HepG2 (cell line): ENCODE results near the gene CTNND2. TPM values are rescaled to one million over a fixed set of nuclear protein-coding genes. Genes with fewer than 3 reads are reported as not detected.

ENCODE experiments used
- ATRX ChIP-seq: sonication (generic); formaldehyde crosslinking; IDR thresholded peaks from 2 replicates; pipeline ENCODE4 v1.4.0; 2020; ENCODE audit warnings: missing genetic modification reagents, borderline replicate concordance
- ELF4 ChIP-seq: sonication (generic); formaldehyde crosslinking; IDR thresholded peaks from 2 replicates; pipeline ENCODE4 v1.5.0; 2020; ENCODE audit warnings: missing genetic modification reagents, mild to moderate bottlenecking, moderate library complexity, borderline replicate concordance
- FLYWCH1 ChIP-seq: sonication (generic); formaldehyde crosslinking; IDR thresholded peaks from 2 replicates; pipeline ENCODE4 v1.8.1; 2023; ENCODE audit warnings: mild to moderate bottlenecking, missing genetic modification reagents
- GPBP1L1 ChIP-seq: sonication (generic); formaldehyde crosslinking; IDR thresholded peaks from 2 replicates; pipeline ENCODE4 v1.5.0; 2020; ENCODE audit warnings: mild to moderate bottlenecking, missing genetic modification reagents
- HMGXB4 ChIP-seq, 2 experiments: sonication (generic) in 1 of 2; formaldehyde crosslinking in 1 of 2; IDR thresholded peaks; 2 replicates each; pipeline versions ENCODE4 v1.4.0 to v1.6.1; 2018 to 2020; ENCODE audit warnings: missing genetic modification reagents in 2 of 2, borderline replicate concordance in 1 of 2, low read depth in 1 of 2, mild to moderate bottlenecking in 1 of 2, missing biosample characterization in 1 of 2
- HOXA7 ChIP-seq: sonication (generic); formaldehyde crosslinking; IDR thresholded peaks from 2 replicates; pipeline ENCODE4 v1.8.1; 2022; ENCODE audit warnings: mild to moderate bottlenecking, missing genetic modification reagents, moderate library complexity
- IRF9 ChIP-seq: sonication (generic); formaldehyde crosslinking; IDR thresholded peaks from 2 replicates; pipeline ENCODE4 v1.8.0; 2022; ENCODE audit warnings: missing genetic modification reagents, mild to moderate bottlenecking, borderline replicate concordance
- MTA1 ChIP-seq: sonication (generic); formaldehyde crosslinking; IDR thresholded peaks from 2 replicates; pipeline ENCODE4 v1.4.0; 2020; ENCODE audit warnings: missing genetic modification reagents, mild to moderate bottlenecking, borderline replicate concordance
- MTF2 ChIP-seq: sonication (generic); formaldehyde crosslinking; IDR thresholded peaks from 2 replicates; pipeline ENCODE4 v1.5.0; 2020; ENCODE audit warnings: missing genetic modification reagents, borderline replicate concordance
- PHF20 ChIP-seq: sonication (generic); formaldehyde crosslinking; IDR thresholded peaks from 2 replicates; pipeline ENCODE4 v1.5.0; 2020; ENCODE audit warnings: mild to moderate bottlenecking, missing genetic modification reagents
- RBFOX2 ChIP-seq: fragments of 200-400 bp; formaldehyde crosslinking; IDR thresholded peaks from 2 replicates; pipeline ENCODE4 v1.6.1; 2017; ENCODE audit warnings: low read depth, mild to moderate bottlenecking, low read length
- RNF219 ChIP-seq: sonication (generic); formaldehyde crosslinking; IDR thresholded peaks from 2 replicates; pipeline ENCODE4 v1.5.0; 2020; ENCODE audit warnings: mild to moderate bottlenecking, missing genetic modification reagents
- TEAD2 ChIP-seq: sonication (generic); formaldehyde crosslinking; IDR thresholded peaks from 2 replicates; pipeline ENCODE4 v1.9.0; 2021; ENCODE audit warnings: missing genetic modification reagents
- ZNF10 ChIP-seq: sonication (generic); formaldehyde crosslinking; IDR thresholded peaks from 2 replicates; pipeline ENCODE4 v1.4.0; 2020; ENCODE audit warnings: mild to moderate bottlenecking, low read depth, missing genetic modification reagents, borderline replicate concordance
- ZNF230 ChIP-seq: sonication (generic); formaldehyde crosslinking; IDR thresholded peaks from 2 replicates; pipeline ENCODE4 v1.4.0; 2020; ENCODE audit warnings: mild to moderate bottlenecking, missing genetic modification reagents
- ZNF256 ChIP-seq: sonication (generic); formaldehyde crosslinking; conservative IDR thresholded peaks from 2 replicates; pipeline ENCODE4 v1.4.0; 2020; ENCODE audit warnings: missing genetic modification reagents
- ZNF354B ChIP-seq: sonication (generic); formaldehyde crosslinking; IDR thresholded peaks from 2 replicates; pipeline ENCODE4 v1.8.0; 2022; ENCODE audit warnings: mild to moderate bottlenecking, missing genetic modification reagents
- ZNF510 ChIP-seq: sonication (generic); formaldehyde crosslinking; IDR thresholded peaks from 2 replicates; pipeline ENCODE4 v1.4.0; 2020; ENCODE audit warnings: low read depth, mild to moderate bottlenecking, missing genetic modification reagents
- ZNF776 ChIP-seq: sonication (generic); formaldehyde crosslinking; IDR thresholded peaks from 2 replicates; pipeline ENCODE4 v1.4.0; 2020; ENCODE audit warnings: mild to moderate bottlenecking, missing genetic modification reagents
- ZNF841 ChIP-seq: sonication (generic); formaldehyde crosslinking; IDR thresholded peaks from 2 replicates; pipeline ENCODE4 v1.8.1; 2023; ENCODE audit warnings: missing genetic modification reagents, borderline replicate concordance
- ZNF891 ChIP-seq: sonication (generic); formaldehyde crosslinking; IDR thresholded peaks from 2 replicates; pipeline ENCODE4 v1.5.0; 2020; ENCODE audit warnings: mild to moderate bottlenecking, missing genetic modification reagents
- ZXDC ChIP-seq: sonication (generic); formaldehyde crosslinking; IDR thresholded peaks from 2 replicates; pipeline ENCODE4 v1.5.0; 2020; ENCODE audit warnings: mild to moderate bottlenecking, missing genetic modification reagents
- polyA plus RNA-seq, 8 experiments: library from polyadenylated mRNA; depleted of rRNA in 3 of 8; stranded (reverse) in 7 of 8; unstranded in 1 of 8; fragments of >200 nt; fragmentation: Illumina TruSeq in 4 of 8; extraction: Trizol in 4 of 8; gene quantifications; 2 replicates each; pipeline versions ENCODE4 v1.2.1 to v1.2.3, GENCODE V29; 2011 to 2016; ENCODE audit warnings: low read depth in 4 of 8, missing spikeins in 1 of 8, mixed read lengths in 1 of 8; ENCODE audit not compliant: insufficient read depth in 1 of 8
- total RNA-seq, 5 experiments: library from RNA; depleted of rRNA; stranded (reverse); fragments of >200 nt; fragmentation: Illumina TruSeq; extraction: Trizol; gene quantifications; 2 replicates each; pipeline ENCODE4 v1.2.3, GENCODE V29; 2016; ENCODE audit warnings: low read depth in 1 of 5

CTNND2 gene
- total and polyA plus RNA-seq, 2 of the 13 experiments (the other 11 are each of a cell fraction or from before 2014, with no cell fraction given), result not detected

GRCh38 chr5:11596657-11597071 is 307.6 kb downstream of the CTNND2 start (continued):
- no peak for TF ChIP-seq MTA1 (CRISPR knock-in tag)
- no peak for TF ChIP-seq ZNF10
- TF ChIP-seq MTF2, result no peak
- TF ChIP-seq RBFOX2, result no peak
- no peak for TF ChIP-seq ATRX (CRISPR knock-in tag)
- no peak for TF ChIP-seq TEAD2 (CRISPR knock-in tag)
- TF ChIP-seq PHF20 (CRISPR knock-in tag), result no peak
- TF ChIP-seq ZNF776 (CRISPR knock-in tag), result no peak
- TF ChIP-seq ZNF230, result no peak
- no peak for TF ChIP-seq ZNF510 (CRISPR knock-in tag)
- TF ChIP-seq ZNF841 (CRISPR knock-in tag), result no peak
- no peak for TF ChIP-seq IRF9 (CRISPR knock-in tag)
- no peak for TF ChIP-seq HOXA7 (CRISPR knock-in tag)
- TF ChIP-seq RNF219 (CRISPR knock-in tag), result no peak
- TF ChIP-seq ZXDC (CRISPR knock-in tag), result no peak
- TF ChIP-seq GPBP1L1 (CRISPR knock-in tag), result no peak
- TF ChIP-seq ZNF354B (CRISPR knock-in tag), result no peak
- no peak for TF ChIP-seq ZNF891 (CRISPR knock-in tag)
- TF ChIP-seq ZNF256 (CRISPR knock-in tag), result no peak
- no peak; a peak in 1 of 4 replicates for TF ChIP-seq HMGXB4 (CRISPR knock-in tag; IDR thresholded peaks at IDR 0.05; ENCODE audit: borderline replicate concordance in 1 of 2, low read depth in 1 of 2)
- no peak for TF ChIP-seq FLYWCH1 (CRISPR knock-in tag)
- no peak for TF ChIP-seq ELF4 (CRISPR knock-in tag)
